Activated CD8-positive, alpha-beta memory T cell treated with anti-CD3 and anti-CD28 coated beads for 48 hours (primary cell): ENCODE results near the gene BABAM2.
A peak's percentile ranks its signal among the peaks of the same experiment; 100 is the strongest.
"Not testable (repeated sequence)": the region's sequence is repeated elsewhere in the genome, so short reads cannot be mapped to it uniquely, and the experiment has no call there.

Experiments used
- DNase-seq, 3 experiments: peaks; one replicate each; pipeline ENCODE4 v3.0.0-alpha.2; 2020; ENCODE audit warnings: low read depth in 2 of 3, low spot score in 2 of 3

Gene BABAM2

DNA sequence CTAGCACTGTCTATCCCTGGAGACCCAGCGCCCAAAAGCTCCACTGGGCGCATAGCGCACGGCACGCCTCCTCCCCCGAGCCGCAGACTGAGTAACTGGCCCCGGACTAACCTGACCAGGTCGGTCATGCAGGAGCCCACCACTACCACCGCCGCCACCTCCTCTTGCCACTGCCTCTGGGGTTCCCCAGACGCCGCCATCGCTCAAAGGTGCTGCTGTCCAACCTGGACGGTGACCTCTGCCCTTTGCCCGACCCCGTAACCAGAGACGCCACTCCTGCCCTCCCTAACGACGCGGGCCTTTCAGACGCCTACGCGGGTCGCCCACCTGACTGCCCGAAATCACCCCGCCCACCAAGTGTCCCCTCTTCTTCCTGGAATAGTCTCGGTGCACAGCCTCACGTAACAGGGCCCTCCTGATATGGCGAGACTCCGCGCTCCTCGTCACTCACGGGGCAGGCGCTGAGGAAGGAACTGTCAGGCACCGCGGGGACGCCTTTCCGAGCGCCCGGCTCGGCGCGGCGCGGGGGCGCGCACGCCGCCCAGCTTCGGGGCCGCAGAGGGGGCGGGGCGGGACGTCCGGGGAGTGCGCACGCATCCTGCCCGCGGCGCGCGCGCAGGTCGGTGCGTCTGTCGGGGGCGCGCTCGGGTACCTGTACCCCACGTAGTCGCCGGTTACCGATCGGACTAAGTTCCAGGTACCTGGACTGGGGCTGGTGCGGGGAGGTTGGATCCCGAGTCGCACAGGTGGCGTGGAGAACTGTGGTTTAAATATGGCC is at the start of gene BABAM2, which contains the start of gene RBKS:
BABAM2 (plus strand) TSS at position 584 of the 778 bp plus-strand sequence. CDS start 3,828 bp downstream, outside the sequence.
RBKS (minus strand) TSS at position 242 of the 778 bp plus-strand sequence; CDS start at position 200, 42 bp downstream.
- peak; percentile 79 to 82 (median 82) for DNase-seq

DNA sequence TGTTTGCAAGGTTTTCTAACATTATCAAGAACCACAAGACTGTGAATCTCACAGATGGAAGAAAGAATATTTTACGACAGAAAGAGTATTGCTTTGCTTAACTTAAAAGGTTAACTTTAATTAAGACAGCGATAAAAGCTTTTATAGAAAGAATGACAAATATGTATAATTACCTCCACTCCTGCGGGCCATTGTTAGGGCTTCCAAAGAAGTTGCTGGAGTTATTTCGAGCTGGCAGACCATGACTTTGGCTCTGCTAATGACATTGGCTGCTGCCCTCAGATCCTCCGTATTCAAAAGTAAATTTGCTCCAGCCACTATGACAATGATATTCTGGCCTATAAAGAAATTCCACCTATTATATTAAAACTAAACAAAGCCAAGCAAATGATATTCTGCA is 47.6 kb upstream of the BABAM2 start:
- DNase-seq: no peak

DNA sequence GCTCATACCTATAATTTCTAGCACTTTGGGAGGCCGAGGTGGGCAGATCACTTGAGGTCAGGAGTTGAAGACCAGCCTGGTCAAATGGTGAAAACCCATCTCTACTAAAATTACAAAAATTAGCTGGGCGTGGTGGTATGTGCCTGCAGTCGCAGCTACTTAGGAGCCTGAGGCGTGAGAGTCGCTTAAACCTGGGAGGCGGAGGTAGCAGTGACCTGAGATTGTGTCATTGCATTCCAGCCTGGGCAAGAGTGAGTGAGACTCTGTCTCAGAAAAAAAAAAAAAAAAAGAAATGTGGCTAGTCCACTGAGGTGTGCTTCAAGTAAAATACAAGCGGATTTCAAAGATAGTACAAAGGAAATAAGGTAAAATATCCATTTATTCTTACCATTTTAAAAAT is 46.5 kb upstream of the BABAM2 start:
- no peak for DNase-seq

DNA sequence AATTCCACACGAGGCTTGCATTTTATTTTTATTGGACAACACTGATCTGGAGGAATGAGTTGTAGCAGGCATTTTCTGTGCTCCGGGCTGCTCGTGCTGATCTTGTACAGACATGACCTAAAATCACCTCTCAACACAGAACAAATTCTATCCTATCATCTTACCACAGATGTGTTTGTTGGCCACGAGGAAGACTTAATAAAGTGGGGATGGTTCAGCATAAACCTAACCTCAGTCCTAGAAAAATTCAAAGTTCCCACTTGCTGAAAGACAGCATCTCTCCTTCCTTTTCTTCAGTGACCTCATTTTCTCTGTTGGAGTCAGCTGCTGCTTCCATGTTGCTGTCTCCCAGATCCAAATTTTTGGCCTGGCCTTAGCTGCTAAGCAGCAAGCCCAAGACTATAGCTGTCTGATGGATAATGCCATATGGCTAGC is 45.7 kb upstream of the BABAM2 start:
- no peak for DNase-seq

GRCh38 chr2:27847333-27847732 is 43.2 kb upstream of the BABAM2 start:
- no peak for DNase-seq

DNA sequence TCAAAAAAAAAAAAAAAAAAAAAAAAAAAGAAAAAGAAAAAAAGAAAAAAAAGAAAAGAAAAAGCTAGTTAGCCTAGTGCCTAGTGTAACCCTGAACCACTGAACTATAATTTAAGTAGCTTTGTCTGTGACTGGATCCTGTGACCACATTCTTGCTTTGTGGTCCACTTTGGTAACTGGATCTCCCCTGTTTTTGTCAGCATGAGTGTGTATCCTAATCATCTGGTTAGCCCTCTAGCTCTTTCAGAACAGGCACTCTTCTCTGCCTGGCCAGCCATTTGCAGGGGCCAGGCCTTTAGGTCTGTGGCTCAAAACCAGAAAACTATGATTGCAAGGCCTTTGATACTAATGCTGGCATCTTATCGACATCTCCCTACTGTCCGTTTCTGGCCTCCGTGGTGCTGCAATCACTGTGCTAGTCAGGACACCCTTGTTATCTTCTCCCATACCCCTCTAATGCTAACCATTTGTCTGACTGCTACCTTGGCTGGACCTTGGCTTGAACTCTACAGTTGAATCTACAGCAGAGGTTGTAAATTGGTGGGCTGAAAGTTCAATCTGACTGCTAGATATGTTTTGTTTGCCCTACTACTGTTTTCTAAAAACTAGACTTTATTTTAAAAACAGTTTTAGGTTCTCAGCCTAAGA is 40.8 kb upstream of the BABAM2 start:
- no peak for DNase-seq

DNA sequence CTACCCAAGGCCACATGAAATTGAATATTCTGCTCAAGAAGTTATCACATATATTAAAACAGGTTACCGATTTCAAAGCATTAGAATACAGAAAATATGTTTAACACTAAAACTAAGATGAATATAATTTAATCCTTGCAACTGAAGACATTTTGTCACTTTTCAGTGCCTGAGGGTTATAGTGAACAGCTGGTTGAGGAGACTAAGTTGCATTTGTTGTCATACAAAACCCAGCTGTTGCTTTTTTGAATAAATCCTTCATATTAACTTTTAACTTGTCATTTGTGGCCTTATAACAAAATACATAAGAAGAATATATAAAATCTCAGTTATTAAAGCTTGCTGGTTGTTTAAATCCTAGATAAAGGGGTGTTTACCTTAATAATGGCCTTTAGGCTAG is 37.8 kb upstream of the BABAM2 start:
- DNase-seq: no peak

- no peak for DNase-seq
Measured at GRCh38 chr2:27854229-27854862, 36.2 kb upstream of the BABAM2 start.

GRCh38 chr2:27855476-27855875 is 35.1 kb upstream of the BABAM2 start:
- DNase-seq: no peak

- DNase-seq: no peak
Measured at GRCh38 chr2:27856386-27856785, 34.1 kb upstream of the BABAM2 start.

- DNase-seq: no peak
Measured at GRCh38 chr2:27856956-27857355, 33.6 kb upstream of the BABAM2 start.

GRCh38 chr2:27857417-27858172 is 32.9 kb upstream of the BABAM2 start:
- DNase-seq: no peak

- no peak for DNase-seq
Measured at GRCh38 chr2:27860111-27860510, 30.4 kb upstream of the BABAM2 start.

DNA sequence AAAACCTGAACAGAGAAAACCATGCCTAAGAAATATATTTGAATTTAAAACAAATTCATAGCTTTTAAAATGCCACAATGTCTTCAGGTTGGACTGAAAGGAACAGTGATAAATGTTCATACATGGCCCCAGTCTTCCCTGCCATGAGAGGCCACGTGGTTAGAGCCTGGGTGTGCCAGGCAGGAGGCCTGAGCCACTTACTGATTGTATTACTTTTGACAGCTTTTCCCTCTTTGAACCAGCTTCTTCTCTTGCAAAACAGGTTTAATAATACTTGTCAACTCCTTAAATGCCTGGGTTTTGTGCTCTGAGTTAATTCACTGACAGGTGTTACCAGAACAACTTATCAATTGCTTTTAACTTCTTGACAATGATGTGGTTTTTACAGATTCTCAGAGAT is 27.4 kb upstream of the BABAM2 start:
- no peak for DNase-seq

DNA sequence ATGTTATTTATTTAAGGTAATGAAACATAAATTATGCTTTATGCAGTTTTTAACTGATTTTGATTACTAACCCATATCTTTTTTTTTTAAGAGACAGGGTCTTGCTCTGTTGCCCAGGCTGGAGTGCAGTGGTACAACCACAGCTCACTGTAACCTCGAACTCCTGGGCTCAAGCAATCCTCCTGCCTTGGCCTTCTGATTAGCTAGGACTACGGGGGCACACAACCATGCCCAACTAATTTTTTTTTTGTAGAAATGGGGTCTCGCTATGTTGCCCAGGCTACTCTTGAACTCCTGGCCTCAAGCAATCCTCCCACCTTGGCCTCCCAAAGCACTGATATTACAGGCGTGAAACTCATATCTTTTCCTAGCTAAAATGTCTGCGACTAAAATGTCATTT is 26.6 kb upstream of the BABAM2 start:
- DNase-seq: not testable (repeated sequence)

DNA sequence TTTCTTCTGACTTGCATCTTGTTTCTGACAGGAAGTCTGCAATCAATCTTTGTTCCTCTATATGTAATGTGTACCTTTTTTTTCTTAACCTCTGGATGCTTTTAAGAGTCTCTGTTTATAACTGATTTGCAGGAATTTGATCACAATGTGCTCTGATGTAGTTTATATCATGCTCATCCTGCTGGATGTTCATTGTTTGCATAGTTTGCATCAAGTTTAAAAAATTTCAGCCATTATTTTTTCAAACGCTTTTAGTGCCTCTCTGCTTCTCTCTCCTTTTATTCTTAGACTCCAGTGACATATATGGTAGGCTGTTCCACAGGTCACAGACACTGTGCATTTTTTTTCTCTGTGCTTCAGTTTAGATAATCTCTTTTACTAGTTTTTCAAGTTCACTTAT is 24.3 kb upstream of the BABAM2 start:
- DNase-seq: no peak

GRCh38 chr2:27869763-27870162 is 20.8 kb upstream of the BABAM2 start:
- DNase-seq: no peak

DNA sequence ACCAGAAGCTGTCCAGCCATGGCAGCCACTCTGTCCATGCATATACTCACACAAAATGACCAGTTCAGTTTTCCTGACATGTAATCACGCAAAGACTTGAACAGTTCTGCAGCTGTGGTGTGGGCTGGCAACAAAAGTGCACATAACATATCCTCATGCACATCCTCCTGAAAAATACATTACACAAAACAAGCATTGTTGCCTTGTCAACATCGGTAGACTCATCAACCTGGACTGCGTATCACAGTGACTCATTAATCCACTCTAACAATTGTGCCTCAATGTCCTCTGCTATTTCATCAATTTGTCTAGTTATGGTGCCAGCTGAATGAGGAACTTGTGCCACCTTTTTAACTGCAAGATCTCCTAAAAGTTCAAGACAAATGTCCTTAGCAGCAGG is 19.8 kb upstream of the BABAM2 start:
- DNase-seq: no peak

- DNase-seq: no peak
Measured at GRCh38 chr2:27871802-27872201, 18.7 kb upstream of the BABAM2 start.

GRCh38 chr2:27873091-27873490 is 17.4 kb upstream of the BABAM2 start:
- DNase-seq: no peak
